Measurements from ENCODE around the gene COX19.

Gene COX19

GRCh38 chr7:1016577-1017531 lies 41.5 kb upstream of the COX19 start:
- no peak for DNase-seq (ENCODE audit: low read depth in 1 of 2, low spot score in 1 of 2)
- in situ Hi-C loops (cut with HindIII; ENCODE audit: low pct_unique_long_range_greater_than_20kb, low sequenced_read_pairs), result no loop called here
- TF ChIP-seq JUND (IDR thresholded peaks at IDR 0.05; ENCODE audit: low read depth), result no peak

DNA sequence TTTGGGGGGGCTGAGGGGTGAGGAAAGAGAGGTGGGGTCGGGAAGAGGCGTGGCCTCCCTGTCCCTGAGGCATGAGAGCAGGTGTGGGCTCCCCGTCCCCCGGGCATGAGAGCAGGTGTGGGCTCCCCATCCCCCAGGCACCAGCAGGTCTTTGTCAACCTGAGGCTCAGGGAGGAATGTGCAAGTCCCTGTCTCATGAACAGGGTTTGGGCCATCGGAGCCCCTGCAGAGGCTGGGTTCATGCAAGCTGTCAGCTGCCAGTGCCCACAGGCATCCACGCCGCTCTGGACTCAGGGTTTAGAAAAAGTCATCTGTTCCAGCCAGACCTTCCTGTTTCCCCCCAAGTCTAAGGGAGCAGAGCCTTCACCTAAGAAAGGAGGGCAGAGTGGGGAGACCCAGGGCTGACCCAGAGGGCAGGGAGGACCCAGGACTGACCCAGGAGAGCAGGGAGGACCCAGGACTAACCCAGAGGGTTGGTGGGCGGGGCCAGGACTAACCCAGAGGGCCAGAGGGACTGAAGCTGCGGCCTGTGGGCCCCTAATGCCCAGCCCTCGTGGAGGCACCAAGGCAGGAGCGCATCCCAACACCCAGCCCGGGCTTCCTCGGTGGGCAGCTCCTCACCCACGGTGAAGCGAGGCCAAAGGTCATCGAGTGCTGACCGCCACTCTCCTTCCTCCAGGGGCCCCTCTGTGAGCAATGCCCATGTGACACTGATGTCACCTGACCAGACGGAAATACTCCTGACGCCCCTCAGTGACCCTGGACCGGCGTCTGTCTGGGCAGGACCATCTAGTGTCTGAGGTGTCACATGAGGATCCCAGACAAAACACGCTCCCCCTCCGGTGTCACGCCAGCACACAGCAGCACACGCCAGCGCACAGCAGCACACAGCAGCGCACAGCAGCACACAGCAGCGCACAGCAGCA lies 40.1 kb upstream of the COX19 start:
- in situ Hi-C loops (cut with HindIII; ENCODE audit: low pct_unique_long_range_greater_than_20kb, low sequenced_read_pairs), result no loop called here
- DNase-seq (ENCODE audit: low read depth in 1 of 2, low spot score in 1 of 2), result no peak
- no peak for TF ChIP-seq JUND (IDR thresholded peaks at IDR 0.05; ENCODE audit: low read depth)

DNA sequence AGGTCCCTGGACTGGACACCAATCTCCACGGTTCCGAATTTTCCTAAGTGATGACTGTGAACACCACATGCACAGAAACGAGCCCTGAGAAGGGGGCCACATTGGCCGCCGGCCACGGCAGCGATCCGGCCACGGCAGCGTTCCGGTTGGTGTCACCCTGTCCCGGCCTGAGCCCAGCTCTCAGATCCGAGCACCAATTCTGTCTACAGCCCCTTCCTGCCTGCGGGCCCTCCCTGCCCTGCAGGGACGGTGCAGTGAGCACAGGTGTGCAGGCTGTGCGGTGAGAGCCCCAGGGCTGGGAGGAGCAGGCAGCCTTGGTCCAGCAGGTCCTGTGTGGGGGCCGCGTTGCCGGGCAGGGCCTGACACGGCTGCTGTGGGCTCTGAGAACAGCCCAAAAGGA lies 39.3 kb upstream of the COX19 start:
- no peak for TF ChIP-seq JUND (IDR thresholded peaks at IDR 0.05; ENCODE audit: low read depth)
- in situ Hi-C loops (cut with HindIII; ENCODE audit: low pct_unique_long_range_greater_than_20kb, low sequenced_read_pairs), result no loop called here
- DNase-seq (ENCODE audit: low read depth in 1 of 2, low spot score in 1 of 2), result no peak

DNA sequence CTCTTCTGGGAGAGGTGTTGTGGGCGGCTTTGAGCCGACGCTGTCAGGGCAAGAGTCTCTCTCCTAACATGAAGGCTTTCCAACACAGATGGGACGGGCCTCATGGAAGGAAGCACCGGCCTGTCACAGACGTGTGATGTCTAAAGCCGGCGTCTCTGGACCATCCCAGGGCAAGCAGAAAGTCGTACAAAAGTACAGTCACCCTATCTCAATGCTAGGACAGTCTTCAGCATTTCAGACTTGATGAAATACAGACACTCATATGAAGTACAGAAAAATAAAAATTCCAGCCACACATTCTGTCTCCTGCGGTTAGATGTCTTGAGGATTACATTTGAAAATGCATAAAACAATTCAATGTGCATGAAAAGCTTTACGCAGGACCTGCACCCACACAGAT lies 38.2 kb upstream of the COX19 start:
- in situ Hi-C loops (cut with HindIII; ENCODE audit: low pct_unique_long_range_greater_than_20kb, low sequenced_read_pairs), result no loop called here
- TF ChIP-seq JUND (IDR thresholded peaks at IDR 0.05; ENCODE audit: low read depth), result no peak
- DNase-seq (ENCODE audit: low read depth in 1 of 2, low spot score in 1 of 2), result no peak

DNA sequence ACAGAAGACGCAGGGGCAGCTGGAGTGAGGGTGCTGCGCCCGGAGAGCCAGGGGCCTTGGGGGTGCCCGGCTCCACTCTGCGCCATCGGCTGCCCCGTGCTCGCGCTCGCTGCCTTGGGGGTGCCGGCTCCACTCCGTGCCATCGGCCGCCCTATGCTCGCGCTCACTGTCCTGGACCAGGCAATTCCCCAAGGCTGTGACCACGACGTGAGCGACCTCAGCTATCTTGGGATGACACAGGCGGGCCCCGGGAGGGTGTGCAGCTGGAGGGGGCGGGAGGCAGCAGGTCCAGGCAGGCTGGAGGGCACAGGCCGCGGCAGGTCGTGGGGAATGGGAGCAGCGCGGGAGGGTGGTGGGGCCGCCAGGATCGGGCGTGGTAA lies 37.4 kb upstream of the COX19 start:
- DNase-seq (ENCODE audit: low read depth in 1 of 2, low spot score in 1 of 2), result no peak
- in situ Hi-C loops (cut with HindIII; ENCODE audit: low pct_unique_long_range_greater_than_20kb, low sequenced_read_pairs), result no loop called here
- TF ChIP-seq JUND (IDR thresholded peaks at IDR 0.05; ENCODE audit: low read depth), result no peak

- TF ChIP-seq JUND (IDR thresholded peaks at IDR 0.05; ENCODE audit: low read depth), result no peak
- in situ Hi-C loops (cut with HindIII; ENCODE audit: low pct_unique_long_range_greater_than_20kb, low sequenced_read_pairs), result no loop called here
- DNase-seq (ENCODE audit: low read depth in 1 of 2, low spot score in 1 of 2), result no peak
Measured at GRCh38 chr7:1012004-1012715, 36.8 kb upstream of the COX19 start.

- TF ChIP-seq JUND (IDR thresholded peaks at IDR 0.05; ENCODE audit: low read depth), result no peak
- in situ Hi-C loops (cut with HindIII; ENCODE audit: low pct_unique_long_range_greater_than_20kb, low sequenced_read_pairs), result no loop called here
Measured at GRCh38 chr7:1011297-1012003, 36.1 kb upstream of the COX19 start.

GRCh38 chr7:1010226-1010625 lies 34.9 kb upstream of the COX19 start:
- in situ Hi-C loops (cut with HindIII; ENCODE audit: low pct_unique_long_range_greater_than_20kb, low sequenced_read_pairs), result no loop called here
- no peak for TF ChIP-seq JUND (IDR thresholded peaks at IDR 0.05; ENCODE audit: low read depth)
- no peak for DNase-seq (ENCODE audit: low read depth in 1 of 2, low spot score in 1 of 2)

More at GRCh38 chr7:1011297-1012003, 36.1 kb upstream of the COX19 start:
- DNase-seq (ENCODE audit: low read depth in 1 of 2, low spot score in 1 of 2), result no peak

GRCh38 chr7:1009747-1010146 lies 34.4 kb upstream of the COX19 start:
- no peak for TF ChIP-seq JUND (IDR thresholded peaks at IDR 0.05; ENCODE audit: low read depth)
- DNase-seq (ENCODE audit: low read depth in 1 of 2, low spot score in 1 of 2), result no peak
- in situ Hi-C loops (cut with HindIII; ENCODE audit: low pct_unique_long_range_greater_than_20kb, low sequenced_read_pairs), result no loop called here

DNA sequence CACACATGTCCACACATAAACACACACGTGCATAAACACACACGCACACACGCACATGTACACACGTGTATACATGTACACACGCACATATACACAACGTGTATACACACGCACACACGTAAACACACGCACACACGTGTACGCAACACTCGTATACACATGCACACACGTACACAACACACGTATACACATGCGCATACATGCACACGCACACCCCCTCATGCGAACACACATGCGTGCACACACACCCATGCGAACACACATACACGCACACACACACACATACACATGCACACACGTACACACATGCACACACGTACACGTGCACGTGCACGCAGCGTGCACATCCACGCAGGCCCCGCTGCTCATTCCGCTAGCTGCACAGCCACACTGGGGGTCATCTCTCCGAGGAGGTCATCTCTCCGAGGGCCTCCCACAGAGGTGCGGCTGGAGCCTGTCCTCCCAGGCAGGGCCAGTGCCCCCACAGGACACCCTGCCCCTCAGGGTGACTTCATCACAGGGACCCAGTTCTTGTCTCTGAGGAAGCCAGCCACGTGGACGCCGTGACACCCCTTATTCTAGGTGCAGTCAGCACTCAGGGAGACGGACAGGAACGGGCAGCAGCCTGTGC lies 33.5 kb upstream of the COX19 start:
- in situ Hi-C loops (cut with HindIII; ENCODE audit: low pct_unique_long_range_greater_than_20kb, low sequenced_read_pairs), result no loop called here
- DNase-seq (ENCODE audit: low read depth in 1 of 2, low spot score in 1 of 2), result no peak
- no peak for TF ChIP-seq JUND (IDR thresholded peaks at IDR 0.05; ENCODE audit: low read depth)

GRCh38 chr7:1007901-1008300 lies 32.6 kb upstream of the COX19 start:
- no peak for TF ChIP-seq JUND (IDR thresholded peaks at IDR 0.05; ENCODE audit: low read depth)
- in situ Hi-C loops (cut with HindIII; ENCODE audit: low pct_unique_long_range_greater_than_20kb, low sequenced_read_pairs), result no loop called here
- peak in 1 of 2 experiments; percentile 34 for DNase-seq (ENCODE audit: low read depth in 1 of 2, low spot score in 1 of 2)
